RPMI7951 (cell line): ENCODE data around the gene ARMH3. TPM values are rescaled to one million over a fixed set of nuclear protein-coding genes. Genes with fewer than 3 reads are reported as not detected.
"Not testable (repeated sequence)": the region's sequence is repeated elsewhere in the genome, so short reads cannot be mapped to it uniquely, and the experiment has no call there.

Experiments
- DNase-seq: peaks from one replicate; pipeline ENCODE4 v3.0.0-alpha.2; 2012; ENCODE audit warnings: low read depth
- total RNA-seq: library from RNA; depleted of rRNA; stranded (reverse); fragments of >200 nt; shearing (Covaris generic); gene quantifications from 2 replicates; pipeline ENCODE4 v1.2.3, GENCODE V29; 2014

The ARMH3 gene
- total RNA-seq, 1 experiment from 2014 or later = 3.8 TPM

DNA sequence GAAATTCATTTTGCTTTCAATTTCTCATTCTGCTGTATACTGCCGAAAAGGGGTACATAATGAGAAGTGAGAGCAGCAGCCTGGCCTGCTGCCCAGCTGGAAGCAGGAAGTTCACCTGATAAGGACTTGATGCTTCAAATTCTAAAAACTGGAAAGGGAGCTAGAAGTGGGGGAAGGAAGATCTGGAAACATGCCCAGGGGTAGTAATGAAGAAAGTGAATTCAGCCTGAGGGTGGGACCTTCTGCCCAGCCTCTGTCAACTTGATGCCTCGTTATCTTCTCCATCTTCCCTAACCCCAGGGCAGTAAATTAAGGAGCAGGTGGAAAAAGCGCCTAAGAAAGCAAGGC lies 69.4 kb downstream of the ARMH3 start:
- no peak for DNase-seq

DNA sequence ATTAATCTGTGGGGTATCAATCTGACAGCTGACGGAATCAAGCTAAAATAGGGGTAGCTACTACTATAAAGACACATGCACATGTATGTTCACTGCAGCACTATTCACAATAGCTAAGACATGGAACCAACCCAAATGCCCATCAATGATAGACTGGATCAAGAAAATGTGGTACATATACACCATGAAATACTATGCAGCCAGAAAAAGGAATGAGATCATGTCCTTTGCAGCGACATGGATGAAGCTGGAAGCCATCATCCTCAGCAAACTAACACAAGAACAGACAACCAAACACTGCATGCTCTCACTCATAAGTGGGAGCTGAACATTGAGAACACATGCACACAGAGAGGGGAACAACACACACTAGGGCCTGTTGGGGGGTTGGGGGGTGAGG lies 75.3 kb downstream of the ARMH3 start:
- DNase-seq = not testable (repeated sequence)

DNA sequence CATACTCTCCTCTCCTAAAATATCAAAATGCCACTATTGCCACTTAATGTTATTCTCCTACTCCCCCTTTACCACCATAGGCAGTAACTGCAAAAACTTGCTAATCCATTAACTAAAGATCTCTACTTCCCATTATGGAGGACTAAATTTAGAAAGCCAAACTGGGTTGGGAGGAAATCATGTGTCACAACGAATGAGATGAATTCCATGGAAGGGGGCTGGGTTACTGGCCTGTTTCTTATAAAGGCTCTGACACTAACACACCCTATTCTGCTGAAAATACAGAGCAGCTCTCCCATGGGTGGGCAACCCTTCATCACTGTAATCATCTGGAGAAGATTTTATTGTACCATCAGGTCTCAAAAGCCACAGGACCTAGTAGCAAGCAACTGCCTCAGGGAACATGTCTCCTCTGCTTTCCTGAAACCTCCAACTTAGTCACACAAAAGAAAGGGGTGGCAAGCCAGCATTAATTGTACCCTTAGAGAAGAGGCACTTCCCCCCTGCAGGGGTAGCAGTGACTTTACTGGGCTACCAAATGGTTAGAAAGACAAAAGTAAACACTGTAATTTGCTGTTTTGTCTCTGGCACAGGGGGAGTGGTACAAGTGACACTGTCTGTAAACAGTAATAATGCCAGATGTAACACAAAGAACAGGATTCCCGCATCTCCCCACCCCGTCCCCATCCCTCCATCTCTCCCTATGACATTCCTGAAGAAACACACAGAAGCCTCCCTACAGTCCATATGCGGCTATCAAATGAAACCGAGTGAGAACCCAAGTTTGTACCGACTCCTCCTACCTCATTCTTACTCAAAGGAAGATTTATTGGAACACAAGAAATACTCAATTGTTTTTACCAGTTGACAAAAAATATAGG lies 81.6 kb downstream of the ARMH3 start:
- peak; percentile 57 for DNase-seq

DNA sequence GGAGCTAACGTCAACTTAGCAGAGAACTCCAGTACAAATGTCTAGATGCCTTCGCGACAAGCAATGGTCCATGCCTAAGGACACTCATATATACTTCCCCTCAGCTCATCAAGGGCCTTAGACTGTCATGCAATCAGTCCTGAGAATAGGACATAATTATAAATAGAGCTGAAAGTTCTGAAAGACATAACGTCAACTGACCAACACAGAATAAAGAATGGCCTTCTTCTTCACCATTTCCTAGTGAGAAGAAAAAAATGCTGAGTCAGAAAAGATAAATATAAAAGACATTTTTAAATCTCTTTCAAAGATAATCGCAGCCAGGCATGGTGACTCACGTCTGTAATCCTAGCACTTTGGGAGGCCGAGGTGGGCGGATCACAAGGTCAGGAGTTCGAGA lies 83.2 kb downstream of the ARMH3 start:
- DNase-seq = peak; percentile 13

DNA sequence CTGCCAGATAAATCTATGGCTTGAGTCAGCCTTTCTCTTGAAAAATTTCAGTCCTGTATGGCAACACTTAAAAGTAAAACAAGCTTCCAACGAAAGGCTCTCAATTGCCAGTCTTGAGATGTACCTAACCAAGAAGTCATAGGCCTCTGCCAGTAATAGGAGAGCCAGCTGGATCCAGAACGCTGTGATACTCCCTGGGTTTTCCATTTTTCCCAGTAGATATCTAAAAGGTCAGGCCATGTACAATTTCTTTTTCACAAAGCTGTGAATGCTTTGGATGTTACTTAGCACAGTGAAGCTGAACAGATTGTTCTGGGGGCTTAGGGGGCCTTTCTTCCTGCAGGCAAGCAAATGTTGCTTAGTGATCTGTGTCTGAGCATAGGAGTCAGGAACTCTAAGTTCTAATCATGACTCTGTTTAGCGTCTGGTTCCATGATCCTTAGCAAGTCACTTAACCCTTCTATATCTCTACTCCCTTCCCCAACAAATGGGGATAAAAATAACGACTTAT lies 86.5 kb downstream of the ARMH3 start:
- DNase-seq = no peak

DNA sequence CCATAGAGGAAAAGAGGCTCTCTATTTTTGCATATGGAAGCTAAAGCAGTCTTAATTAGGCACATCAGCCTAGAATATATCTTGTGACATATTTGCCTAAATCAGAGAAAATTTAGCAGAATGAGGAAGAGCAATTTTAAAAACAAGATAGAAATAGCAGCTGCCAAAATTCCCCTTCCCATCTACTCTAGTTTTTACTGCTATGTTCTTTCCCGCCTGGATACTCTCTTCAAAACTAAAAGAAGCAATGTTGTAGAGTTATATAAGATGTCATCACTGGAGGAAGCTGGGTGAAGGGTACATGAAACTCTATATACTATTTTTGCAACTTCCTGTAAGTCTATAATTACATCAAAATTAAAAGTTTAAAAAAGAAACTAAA lies 87.0 kb downstream of the ARMH3 start:
- DNase-seq = no peak

DNA sequence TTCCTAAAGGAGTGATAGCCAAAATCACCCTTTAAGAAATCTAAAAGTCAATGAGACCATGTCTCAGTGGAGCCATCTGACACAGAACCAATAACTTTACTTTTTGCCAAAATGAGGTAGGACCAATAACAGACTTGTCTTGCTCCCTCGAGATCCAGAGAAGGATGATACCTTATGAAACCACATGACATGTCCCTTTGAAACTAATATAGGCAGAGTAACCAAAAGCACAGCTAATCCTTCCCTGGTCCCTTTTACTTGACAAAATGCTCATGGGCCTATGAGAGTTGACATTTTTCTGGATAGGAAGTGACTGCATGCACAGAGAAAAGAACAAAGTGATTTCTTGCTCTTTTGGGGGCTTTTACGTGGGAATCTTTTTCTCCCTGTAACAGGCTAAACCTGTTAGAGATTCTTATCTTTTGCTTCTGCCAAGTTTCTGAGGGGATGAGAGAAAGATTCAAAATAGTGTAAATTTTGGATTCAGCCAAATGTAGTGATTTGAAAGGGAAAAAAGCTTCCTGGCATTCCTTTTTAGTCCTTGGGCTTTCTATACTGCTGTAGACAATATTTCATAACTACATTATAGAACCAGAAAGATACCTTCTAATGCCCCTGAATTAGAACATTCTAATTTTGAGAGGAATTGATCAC lies 87.6 kb downstream of the ARMH3 start:
- DNase-seq = no peak

DNA sequence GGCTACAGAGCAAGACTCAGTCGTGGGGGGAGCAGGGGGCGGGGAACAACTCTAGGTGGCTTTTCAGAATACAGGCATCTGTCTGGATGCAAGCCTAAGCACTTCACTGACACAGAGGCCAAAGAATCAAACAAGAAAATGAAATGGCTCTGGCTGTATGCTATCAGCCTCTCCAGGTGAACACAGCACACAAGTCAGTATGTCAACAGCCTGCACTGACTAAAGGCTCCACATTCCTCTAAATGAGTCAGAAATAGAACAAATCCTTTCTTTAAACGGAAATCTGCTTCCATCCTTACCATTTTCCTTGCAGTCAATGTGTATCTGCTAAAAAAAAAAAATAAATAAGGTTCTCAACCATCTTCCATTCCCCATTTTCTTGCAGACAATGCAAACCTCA lies 88.3 kb downstream of the ARMH3 start:
- no peak for DNase-seq

DNA sequence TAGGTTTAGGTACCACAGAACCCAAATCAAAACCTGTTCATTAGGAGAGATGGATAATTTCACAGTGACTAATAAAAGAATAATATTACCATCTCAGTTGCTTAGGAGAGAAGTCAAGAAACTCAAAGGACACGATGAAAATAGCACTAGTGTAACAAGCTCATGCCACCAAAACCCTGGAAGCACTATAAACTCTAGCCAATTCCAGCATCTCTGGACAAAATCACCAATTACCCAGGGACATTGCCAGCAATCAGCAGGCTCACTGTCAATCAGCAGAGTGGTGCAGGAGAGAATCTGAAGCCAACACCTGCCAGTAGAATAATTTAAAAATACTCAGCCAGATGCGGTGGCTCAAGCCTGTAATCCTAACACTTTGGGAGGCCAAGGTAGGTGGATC lies 88.9 kb downstream of the ARMH3 start:
- DNase-seq = no peak

DNA sequence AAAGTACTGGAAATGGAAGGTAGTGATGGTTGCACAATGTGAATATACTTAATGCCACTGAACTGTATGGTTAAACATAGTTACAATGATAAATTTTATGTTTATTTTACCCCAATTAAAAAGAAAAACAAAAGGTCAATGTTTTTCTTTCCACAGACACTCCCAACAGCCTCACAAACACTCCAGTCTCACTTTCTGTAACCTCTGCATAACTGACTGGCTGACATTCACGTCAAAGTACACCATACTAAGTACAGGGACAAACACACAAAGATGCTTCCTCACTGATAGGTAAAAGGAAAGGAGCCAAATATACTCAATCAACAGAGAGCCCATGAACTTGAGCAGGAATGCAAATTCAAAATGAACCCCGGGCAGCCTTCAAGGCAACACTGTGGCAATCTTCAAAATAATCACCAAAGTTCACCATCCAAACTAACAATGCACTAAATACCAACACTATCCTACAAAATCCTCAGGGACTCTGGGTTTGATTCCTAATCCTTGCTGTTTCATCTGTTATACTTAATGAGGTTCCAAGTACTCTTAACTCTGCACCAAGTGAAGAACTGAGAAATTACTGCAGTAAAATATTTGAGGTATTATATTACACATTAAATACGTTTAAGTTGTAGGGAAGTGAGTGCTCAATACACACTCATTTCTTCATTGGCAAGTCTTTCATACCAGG lies 90.8 kb downstream of the ARMH3 start:
- DNase-seq = no peak

DNA sequence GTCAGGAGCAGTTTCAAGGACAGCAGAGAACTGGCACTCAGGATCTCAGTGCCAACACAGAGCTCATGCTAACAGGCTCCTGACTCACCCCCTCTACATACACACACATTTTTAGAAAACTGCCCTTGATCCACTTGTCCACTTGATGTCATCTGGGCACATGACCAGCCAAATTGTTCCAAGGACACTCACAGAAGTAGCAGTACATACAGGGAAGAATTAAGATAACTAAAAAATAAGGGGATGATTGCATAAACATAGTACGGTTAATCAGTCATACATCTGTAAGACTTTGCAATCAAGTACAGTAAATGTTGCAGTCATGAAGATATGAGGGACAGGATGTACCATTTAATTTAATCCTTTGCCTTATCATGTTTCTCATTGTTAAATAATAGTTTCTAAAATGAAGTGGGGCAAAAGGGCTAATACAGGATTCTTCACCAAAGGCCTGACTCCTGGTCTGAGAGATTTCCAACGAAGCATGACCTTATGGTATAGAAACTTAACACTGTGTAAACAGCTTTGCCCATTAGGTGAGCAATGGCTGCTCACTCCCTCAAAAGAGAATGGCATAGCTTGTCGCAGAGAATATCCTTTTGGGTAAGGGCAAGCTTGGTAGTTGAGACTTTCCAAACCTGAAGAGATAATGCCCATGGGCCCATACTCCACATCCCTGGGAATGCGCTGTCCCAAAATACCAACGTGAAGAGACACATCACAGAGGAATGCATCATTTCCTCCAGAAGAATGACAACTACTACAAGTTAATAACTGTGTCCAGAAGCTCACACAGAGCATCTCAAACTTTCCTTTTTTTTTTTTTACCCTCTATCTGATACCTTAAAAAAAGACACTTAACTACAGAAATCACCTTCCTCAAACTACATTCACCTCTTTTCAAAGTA lies 94.1 kb downstream of the ARMH3 start:
- DNase-seq = peak; percentile 51

DNA sequence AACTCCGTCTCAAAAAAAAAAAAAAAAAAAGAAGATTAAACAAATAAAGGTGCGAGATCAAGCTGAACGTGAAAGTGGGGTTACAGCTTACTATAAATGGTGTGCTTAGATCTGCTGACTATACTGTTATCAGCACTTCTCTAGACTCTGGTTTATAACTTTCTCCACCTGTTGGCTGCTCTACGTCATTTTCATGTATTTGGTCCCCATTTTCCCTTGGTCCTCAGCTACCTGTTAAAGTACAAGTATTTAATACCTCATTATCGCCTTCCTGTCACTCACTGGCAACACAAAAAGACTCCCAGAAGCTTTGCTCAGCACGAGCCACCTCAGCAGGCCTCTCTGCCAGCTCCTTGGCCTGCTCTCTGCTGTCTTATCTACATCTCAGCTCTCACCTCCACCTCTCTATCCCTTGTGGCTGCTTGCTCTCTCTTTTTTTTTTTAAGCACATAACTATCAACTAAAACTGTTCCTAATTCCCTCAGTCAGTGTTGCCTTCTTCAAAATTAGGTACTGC lies 95.0 kb downstream of the ARMH3 start:
- no peak for DNase-seq

DNA sequence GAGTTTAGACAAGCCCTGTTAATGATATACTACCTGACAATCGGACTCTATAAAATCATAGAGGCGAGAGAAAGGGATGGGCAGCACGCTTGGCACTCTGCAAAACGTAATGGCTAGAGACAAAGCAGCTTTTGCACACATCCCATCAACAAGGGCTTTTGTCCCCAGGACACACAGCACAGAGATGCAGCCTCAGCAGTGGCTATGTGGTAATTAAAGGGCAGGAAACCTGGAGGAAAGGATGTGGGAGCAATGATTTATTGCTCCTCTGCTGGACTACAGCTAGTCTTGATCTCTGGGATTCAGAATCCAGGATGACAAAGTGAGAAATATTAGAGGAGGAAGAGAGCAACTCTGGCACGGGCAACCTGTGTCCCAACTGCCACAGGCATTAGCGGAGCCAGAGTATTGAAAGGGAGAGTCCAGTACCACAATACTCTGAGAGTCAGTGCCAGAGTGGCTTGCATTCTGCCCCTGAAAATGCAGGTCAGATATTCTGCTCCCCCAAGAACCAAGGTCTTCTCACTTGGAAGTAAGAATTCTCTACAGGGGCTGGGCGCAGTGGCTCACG lies 96.5 kb downstream of the ARMH3 start:
- no peak for DNase-seq

DNA sequence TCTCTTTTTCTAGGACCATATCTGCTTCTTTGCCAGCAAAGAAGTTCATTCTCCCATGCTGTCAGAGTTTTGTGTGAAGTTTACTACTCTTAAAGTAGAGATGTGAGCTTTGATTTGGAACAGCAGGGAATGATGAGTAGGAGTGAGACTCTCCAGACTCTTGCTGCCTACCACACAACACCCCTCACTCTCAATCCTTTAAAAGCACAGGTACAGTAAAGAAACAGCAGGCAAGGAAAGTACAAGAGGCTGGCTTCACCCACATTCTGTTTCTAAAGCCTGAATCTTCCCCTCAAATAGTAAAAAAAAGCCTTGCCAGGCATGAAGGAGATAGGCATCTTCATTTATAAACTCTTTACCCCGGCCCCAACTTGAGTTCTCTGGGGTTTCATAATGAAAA lies 97.3 kb downstream of the ARMH3 start:
- DNase-seq = no peak

DNA sequence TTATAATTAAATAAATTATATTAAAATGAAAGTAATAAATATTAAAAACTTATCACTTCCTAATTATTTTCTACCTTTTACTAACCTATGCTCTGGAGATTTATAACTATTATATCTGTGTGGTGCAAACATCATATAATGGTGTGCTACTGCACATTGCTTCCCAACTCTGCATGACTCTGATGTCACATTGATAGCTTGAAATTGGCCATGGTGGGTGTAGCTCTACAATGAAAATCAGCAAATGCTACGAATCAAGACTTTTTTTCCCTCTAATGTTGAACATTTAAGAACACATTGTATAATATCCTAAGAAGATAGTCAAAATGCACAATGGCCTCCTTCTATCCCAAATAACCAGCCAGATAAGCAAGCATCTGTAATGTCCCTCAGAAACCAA lies 99.1 kb downstream of the ARMH3 start:
- no peak for DNase-seq

DNA sequence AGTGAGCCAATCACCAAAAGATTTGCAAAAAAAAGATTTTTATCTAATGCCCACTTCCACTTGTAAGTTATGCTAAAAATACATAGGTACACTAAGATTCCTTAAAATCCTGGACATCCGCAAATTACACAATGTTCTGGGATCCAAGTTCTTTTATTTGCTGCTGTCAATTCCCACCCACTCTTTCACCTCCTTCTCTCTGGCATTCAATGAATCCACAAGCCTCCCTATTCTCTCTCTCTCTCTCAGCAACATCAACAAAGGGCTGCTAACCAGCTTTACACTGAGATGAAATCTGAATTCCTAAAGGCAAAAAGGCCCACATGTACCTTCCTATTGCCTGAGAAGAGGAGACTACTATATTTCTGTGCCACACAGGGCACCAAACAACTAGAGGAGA lies 99.9 kb downstream of the ARMH3 start:
- no peak for DNase-seq

DNA sequence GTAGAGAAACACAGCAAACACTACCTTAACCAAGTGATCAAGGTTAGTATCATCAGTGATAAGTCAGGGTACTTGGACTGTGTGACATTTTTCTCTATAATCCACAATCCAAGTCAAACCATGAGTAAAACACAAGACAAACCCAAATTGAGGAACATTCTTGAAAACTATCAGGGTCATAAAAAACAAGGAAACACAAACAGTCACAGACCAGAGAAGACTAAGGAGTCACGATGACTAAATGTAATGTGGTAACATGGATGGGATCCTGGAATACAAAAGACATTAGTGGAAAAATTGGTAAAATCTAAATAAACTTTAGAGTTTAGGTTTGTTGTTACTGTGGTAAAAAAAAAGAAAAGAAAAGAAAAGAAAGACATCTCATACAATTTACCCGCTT lies 103.8 kb downstream of the ARMH3 start:
- no peak for DNase-seq

DNA sequence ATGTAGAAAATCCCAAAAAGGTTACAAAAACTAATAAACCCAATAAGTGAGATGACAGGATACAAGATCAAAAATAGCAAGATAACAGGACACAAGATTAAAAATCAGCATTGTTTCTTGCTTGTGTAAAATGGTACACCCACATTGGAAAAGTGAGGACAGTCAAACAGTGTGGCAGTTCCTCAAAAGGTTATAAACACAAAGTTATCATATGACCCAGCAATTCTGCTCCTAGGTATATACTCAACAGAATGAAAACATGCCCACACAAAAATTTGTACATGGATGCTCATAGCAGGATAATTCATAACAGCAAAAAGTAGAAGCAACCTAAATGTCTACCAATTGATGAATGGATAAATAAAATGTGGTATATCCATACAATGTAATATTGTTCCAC lies 105.8 kb downstream of the ARMH3 start:
- DNase-seq = no peak

DNA sequence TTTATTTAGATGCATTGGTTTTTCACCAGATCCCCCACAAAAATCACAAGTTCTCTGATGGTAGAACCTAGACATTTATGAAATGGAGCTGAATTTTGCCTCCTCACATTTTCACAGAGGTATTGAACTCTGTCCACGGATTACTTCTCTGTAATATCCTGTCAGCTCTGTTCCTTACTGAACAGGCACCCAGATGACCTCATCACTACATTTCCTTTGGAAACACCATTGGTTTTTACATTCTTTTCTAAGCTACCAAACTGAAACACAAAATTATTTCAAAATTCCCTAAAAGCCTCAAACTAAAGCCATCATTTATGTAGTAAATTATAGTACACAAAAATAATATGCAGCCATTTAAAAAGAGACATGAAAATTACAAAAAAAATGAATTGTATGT lies 114.1 kb downstream of the ARMH3 start:
- peak; percentile 11 for DNase-seq

DNA sequence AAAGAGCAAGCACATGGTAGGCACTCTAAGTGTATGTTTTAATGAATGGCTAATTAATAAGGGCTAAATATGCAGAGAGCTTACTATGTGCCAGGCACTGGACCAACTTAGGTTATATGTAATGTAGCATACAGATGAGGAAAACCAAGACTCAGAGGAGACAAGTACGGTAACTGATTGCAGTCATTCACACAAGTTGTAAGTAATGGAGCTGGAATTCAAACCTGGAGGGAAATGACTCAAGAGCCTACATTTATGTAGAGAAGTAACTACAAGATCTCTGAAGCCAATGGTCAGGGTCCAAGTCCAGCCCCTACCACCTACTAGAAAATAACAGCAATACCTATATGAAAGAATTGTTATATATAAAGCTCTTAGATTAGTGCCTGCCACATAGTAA lies 115.1 kb downstream of the ARMH3 start:
- peak; percentile 29 for DNase-seq

DNA sequence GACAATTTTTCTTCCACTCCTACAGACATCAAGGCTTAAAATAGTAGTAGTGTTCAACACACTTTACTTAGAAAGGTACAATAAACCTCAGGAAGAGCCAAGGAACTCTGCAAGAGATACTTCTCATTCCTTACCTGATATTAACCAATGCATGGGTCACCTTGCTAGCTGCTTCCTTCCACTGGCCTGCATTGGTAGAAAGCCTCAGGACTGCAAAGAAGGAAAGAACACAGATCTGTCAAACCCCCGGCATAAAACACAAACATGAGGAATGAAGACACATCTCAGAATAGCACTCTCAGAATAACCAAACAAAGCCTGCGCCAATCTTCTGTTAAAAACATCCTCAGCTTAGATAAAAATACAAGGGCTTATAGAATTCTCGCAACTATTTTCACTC lies 116.2 kb downstream of the ARMH3 start:
- no peak for DNase-seq
